PFSK-1 (cell line): ENCODE results near the gene CYRIA.

Source experiments
- FOXP2 ChIP-seq: optimal IDR thresholded peaks from 2 replicates; pipeline ENCODE3; 2011; ENCODE audit warnings: borderline replicate concordance, control low read depth, inconsistent platforms; ENCODE audit not compliant: insufficient read depth; ENCODE audit errors: extremely low read length, extremely low read depth
- POLR2AphosphoS5 ChIP-seq: IDR thresholded peaks from 2 replicates; pipeline ENCODE4 v1.6.1; 2012; ENCODE audit warnings: low read depth, mild to moderate bottlenecking, control low read depth, low read length, moderate library complexity
- SIN3A ChIP-seq: IDR thresholded peaks from 2 replicates; pipeline ENCODE4 v1.6.1; 2012; ENCODE audit warnings: mild to moderate bottlenecking, low read length, moderate library complexity, borderline replicate concordance; ENCODE audit not compliant: insufficient read depth
- TAF1 ChIP-seq: IDR thresholded peaks from 2 replicates; pipeline ENCODE4 v1.6.1; 2012; ENCODE audit warnings: low read length, control low read depth, borderline replicate concordance; ENCODE audit not compliant: insufficient read depth
- TF ChIP-seq, protein P1 (sequence below), 2 experiments: IDR thresholded peaks; 2 replicates each; pipeline versions ENCODE4 v1.6.1 to v1.8.0; 2011 to 2012; ENCODE audit warnings: low read depth in 2 of 2, low read length in 2 of 2, control low read depth in 1 of 2, inconsistent platforms in 1 of 2, mild to moderate bottlenecking in 1 of 2, moderate library complexity in 1 of 2; ENCODE audit not compliant: insufficient read depth in 1 of 2

DNA sequence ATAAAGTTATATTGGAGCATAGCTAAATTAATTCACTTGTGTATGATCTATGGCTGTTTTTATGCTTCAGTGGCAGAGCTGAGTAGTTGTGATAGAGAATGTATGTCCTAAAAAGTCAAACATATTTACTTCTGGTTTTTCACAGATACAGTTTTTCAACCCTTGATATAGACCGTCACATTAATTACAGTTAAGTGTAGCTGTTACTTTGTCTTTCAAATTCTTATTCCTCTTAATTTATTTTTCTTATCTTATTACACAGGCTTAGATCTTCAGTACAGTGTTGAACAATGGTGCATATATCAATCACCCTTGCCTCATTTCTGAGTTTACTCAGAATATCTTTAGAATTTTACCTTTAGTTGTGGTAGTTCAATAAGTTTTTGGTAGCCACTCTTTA is 12.2 kb upstream of the CYRIA start:
- TF ChIP-seq, protein P1, sequence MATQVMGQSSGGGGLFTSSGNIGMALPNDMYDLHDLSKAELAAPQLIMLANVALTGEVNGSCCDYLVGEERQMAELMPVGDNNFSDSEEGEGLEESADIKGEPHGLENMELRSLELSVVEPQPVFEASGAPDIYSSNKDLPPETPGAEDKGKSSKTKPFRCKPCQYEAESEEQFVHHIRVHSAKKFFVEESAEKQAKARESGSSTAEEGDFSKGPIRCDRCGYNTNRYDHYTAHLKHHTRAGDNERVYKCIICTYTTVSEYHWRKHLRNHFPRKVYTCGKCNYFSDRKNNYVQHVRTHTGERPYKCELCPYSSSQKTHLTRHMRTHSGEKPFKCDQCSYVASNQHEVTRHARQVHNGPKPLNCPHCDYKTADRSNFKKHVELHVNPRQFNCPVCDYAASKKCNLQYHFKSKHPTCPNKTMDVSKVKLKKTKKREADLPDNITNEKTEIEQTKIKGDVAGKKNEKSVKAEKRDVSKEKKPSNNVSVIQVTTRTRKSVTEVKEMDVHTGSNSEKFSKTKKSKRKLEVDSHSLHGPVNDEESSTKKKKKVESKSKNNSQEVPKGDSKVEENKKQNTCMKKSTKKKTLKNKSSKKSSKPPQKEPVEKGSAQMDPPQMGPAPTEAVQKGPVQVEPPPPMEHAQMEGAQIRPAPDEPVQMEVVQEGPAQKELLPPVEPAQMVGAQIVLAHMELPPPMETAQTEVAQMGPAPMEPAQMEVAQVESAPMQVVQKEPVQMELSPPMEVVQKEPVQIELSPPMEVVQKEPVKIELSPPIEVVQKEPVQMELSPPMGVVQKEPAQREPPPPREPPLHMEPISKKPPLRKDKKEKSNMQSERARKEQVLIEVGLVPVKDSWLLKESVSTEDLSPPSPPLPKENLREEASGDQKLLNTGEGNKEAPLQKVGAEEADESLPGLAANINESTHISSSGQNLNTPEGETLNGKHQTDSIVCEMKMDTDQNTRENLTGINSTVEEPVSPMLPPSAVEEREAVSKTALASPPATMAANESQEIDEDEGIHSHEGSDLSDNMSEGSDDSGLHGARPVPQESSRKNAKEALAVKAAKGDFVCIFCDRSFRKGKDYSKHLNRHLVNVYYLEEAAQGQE (IDR thresholded peaks at IDR 0.05; ENCODE audit: insufficient read depth in 1 of 2, low read depth in 2 of 2, low read length in 2 of 2), result no peak
- no peak for TF ChIP-seq TAF1
- no peak for TF ChIP-seq POLR2AphosphoS5
- no peak for TF ChIP-seq SIN3A
- no peak for TF ChIP-seq FOXP2
